ENCODE data around the gene BANP. TPM values are rescaled to one million over a fixed set of nuclear protein-coding genes. Genes with fewer than 3 reads are reported as not detected.
"Not testable (repeated sequence)": the region's sequence is repeated elsewhere in the genome, so short reads cannot be mapped to it uniquely, and the experiment has no call there.

Gene BANP
- total RNA-seq, 2 experiments from 2014 or later: 25.6 to 27.0 TPM

DNA sequence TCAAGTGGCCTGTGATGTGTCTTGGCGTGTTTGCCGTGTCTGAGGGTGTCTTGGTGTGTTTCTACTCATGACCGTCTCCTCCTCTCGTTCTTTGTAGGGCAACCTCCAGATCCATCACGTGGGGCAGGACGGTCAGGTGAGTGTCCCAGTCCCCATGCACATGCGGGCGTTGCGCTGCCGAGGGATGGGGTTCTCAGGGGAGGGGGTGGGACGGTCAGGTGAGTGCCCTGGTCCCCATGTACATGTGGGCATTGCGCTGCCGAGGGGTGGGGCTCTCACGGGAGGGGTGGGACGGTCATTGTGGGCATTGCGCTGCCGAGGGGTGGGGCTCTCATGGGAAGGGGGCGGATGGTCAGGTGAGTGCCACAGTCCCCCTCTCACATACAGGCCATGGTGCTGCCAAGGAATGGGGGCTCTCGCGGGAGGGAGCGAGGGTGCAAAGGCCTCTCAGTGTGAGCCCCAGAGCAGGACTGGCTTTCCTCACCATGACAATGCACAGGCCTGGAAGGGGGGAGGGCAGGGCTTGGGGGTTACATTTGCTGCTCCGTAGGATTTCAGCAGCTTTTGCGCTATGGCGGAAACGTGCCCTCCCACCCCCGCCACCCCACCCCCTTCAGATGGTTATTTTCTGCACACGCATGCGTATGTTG lies 86.8 kb downstream of the BANP start:
- not testable (repeated sequence) for H3K27ac Mint-ChIP-seq, H3K27me3 Mint-ChIP-seq, H3K4me1 Mint-ChIP-seq, DNase-seq, H3K9me3 Mint-ChIP-seq, H3K4me3 Mint-ChIP-seq, H3K36me3 Mint-ChIP-seq

- not testable (repeated sequence) for H3K9me3 Mint-ChIP-seq, H3K27ac Mint-ChIP-seq, H3K27me3 Mint-ChIP-seq, H3K36me3 Mint-ChIP-seq, H3K4me3 Mint-ChIP-seq, H3K4me1 Mint-ChIP-seq, DNase-seq
These were observed 87.3 kb downstream of the BANP start for GRCh38 chr16:88038526-88038908.

DNA sequence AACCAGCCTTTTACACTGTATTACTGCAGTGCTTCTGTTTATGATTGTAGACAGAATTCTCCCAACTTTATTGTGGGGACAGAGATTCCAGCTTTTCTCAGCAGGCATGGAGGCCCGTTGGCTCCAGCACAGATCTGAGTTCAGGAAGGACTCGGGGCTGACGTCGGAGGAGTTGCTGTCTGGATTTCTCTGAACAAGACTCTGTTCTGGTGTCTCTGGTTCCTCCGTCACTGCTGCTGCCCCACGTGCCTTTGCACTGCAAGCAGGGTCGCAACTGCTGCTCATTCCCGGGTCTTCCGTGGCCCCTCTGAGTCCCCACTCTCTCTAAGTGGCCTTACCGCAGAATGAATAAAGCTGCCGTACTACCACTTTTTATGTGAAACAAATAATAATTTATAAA lies 88.4 kb downstream of the BANP start:
- Mint-ChIP-seq H3K36me3 (peaks cover 2% of the 10 kb centered on the region), H3K27ac (no peak overlapping the region), H3K4me1 (no peaks in the 10 kb centered on the region), H3K27me3 (no peaks in the 10 kb centered on the region), H3K4me3 (no peak overlapping the region), H3K9me3 (no peaks in the 10 kb centered on the region)
- no peak for DNase-seq

- H3K27me3 Mint-ChIP-seq, H3K9me3 Mint-ChIP-seq, H3K4me1 Mint-ChIP-seq, DNase-seq, H3K36me3 Mint-ChIP-seq, H3K4me3 Mint-ChIP-seq, H3K27ac Mint-ChIP-seq: not testable (repeated sequence)
These were observed 89.1 kb downstream of the BANP start for GRCh38 chr16:88040196-88040876.

DNA sequence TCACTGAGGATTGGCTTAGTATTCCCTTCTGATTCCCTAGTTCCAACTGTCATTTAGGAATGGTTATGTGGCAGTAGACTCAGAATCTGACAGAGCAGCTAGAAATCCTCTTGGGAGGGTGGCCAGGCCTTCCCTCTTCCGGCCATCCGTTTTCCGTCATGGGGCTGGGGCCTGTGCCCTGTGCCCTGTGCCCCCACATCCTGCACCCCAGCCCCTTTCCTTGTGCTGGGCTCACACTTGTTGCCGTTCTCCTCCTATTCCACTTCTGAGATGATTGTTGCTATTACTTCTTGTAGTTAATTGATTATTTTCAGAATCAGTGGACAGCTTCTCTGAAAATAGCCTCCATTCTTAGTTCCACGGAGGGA lies 89.6 kb downstream of the BANP start:
- DNase-seq, H3K27ac Mint-ChIP-seq, H3K27me3 Mint-ChIP-seq, H3K4me3 Mint-ChIP-seq, H3K36me3 Mint-ChIP-seq, H3K9me3 Mint-ChIP-seq, H3K4me1 Mint-ChIP-seq: not testable (repeated sequence)

DNA sequence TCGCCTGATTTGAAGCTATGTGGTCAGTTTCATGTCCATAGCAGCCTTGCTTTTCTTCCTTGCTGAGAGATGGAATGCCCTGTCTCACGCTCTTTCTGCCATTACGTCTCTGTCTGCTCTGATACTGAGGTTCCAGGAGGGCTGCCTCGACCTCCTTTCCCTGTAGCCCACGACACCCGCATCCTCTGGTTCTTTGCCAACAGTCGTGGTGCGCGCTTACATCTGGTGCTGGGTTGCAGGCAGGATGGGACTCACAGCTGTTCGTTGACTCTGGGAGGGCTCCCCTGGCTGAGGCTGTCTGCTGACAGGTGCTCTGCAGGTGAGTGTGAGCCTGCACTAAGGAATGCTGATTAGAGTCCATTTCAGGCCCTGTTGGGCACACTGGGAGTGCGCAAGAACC lies 90.3 kb downstream of the BANP start:
- not testable (repeated sequence) for H3K27me3 Mint-ChIP-seq, H3K4me1 Mint-ChIP-seq, H3K9me3 Mint-ChIP-seq, H3K4me3 Mint-ChIP-seq, H3K36me3 Mint-ChIP-seq, DNase-seq, H3K27ac Mint-ChIP-seq

GRCh38 chr16:88041986-88042562 lies 90.8 kb downstream of the BANP start:
- H3K36me3 Mint-ChIP-seq, H3K27ac Mint-ChIP-seq, DNase-seq, H3K27me3 Mint-ChIP-seq, H3K4me1 Mint-ChIP-seq, H3K4me3 Mint-ChIP-seq, H3K9me3 Mint-ChIP-seq: not testable (repeated sequence)

DNA sequence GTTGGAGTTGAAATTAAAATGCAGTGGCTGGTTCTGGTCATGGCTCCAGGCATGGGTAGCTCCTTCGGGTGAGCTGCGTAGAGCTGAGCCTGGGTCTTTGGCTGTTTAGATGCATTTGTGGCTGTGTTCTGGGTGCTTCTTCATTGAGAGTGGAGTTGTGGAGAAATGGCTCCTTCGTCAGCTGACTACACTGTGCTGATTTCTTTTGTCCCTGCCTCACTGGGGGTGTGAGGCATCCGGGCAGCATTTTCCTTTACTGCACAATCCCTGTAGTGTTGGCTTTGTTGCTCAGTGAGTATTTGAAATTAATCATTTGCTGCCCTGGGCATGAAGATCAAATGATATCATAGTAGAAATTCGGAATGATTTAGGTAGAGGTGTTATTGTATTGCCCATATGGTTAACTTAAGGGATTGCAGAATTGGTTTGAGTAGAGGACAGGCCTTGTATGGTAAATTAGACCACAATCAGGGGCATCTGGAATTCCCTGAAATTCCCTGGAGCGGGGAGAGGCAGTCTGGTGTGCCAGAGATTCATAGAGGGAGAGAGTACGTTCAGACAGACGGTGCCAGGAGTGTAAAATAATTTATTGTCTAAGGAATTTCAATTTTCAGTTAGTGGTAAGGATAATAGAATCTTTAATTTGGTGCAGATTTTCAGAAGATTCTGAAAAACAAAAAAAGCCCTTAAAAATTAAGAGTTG lies 92.1 kb downstream of the BANP start:
- not testable (repeated sequence) for H3K36me3 Mint-ChIP-seq, H3K27ac Mint-ChIP-seq, H3K9me3 Mint-ChIP-seq, H3K27me3 Mint-ChIP-seq, DNase-seq, H3K4me3 Mint-ChIP-seq, H3K4me1 Mint-ChIP-seq

GRCh38 chr16:88044121-88044581 lies 92.9 kb downstream of the BANP start:
- not testable (repeated sequence) for H3K4me3 Mint-ChIP-seq, H3K27me3 Mint-ChIP-seq, DNase-seq, H3K4me1 Mint-ChIP-seq, H3K9me3 Mint-ChIP-seq, H3K27ac Mint-ChIP-seq
- H3K36me3 Mint-ChIP-seq: peaks cover 12% of the 10 kb centered on the region

- H3K9me3 Mint-ChIP-seq, DNase-seq, H3K27ac Mint-ChIP-seq, H3K4me1 Mint-ChIP-seq, H3K4me3 Mint-ChIP-seq, H3K27me3 Mint-ChIP-seq: not testable (repeated sequence)
- peaks cover 18% of the 10 kb centered on the region for H3K36me3 Mint-ChIP-seq
These were observed 94.1 kb downstream of the BANP start for GRCh38 chr16:88045361-88045760.

GRCh38 chr16:88045820-88046303 lies 94.6 kb downstream of the BANP start:
- H3K27ac Mint-ChIP-seq: peak overlapping the region; percentile 54
- peak; percentile 10 for DNase-seq
- H3K27me3 Mint-ChIP-seq: no peaks in the 10 kb centered on the region
- H3K4me1 Mint-ChIP-seq: no peaks in the 10 kb centered on the region
- H3K9me3 Mint-ChIP-seq: no peaks in the 10 kb centered on the region
- H3K4me3 Mint-ChIP-seq: no peak overlapping the region
- peaks cover 18% of the 10 kb centered on the region for H3K36me3 Mint-ChIP-seq

- H3K27me3 Mint-ChIP-seq: no peaks in the 10 kb centered on the region
- H3K9me3 Mint-ChIP-seq: no peaks in the 10 kb centered on the region
- H3K36me3 Mint-ChIP-seq: peaks cover 18% of the 10 kb centered on the region
- H3K27ac Mint-ChIP-seq: no peak overlapping the region
- H3K4me1 Mint-ChIP-seq: no peaks in the 10 kb centered on the region
- DNase-seq: no peak
- no peak overlapping the region for H3K4me3 Mint-ChIP-seq
These were observed 96.2 kb downstream of the BANP start for GRCh38 chr16:88047462-88047861.

DNA sequence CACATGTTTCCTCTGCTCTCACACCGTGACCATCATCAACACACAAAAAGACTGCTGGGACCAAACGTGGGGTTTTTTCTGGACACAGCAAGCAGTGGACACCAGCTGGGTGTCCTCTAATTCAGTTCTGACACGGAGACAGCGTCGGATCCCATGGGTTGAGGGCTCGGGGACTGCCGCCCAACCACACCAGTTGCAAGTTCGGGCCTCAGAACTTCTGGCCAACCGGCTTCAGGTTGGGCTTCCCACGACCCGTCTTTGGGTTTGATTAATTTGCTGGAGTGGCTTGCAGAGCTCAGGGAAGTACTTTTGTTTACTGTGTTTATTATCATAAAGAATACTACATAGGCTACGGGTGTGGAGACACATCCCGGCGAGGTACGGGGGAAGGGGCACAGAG lies 97.8 kb downstream of the BANP start:
- no peaks in the 10 kb centered on the region for H3K4me1 Mint-ChIP-seq
- H3K4me3 Mint-ChIP-seq: no peak overlapping the region
- no peak overlapping the region for H3K27ac Mint-ChIP-seq
- no peak for DNase-seq
- H3K9me3 Mint-ChIP-seq: no peaks in the 10 kb centered on the region
- no peaks in the 10 kb centered on the region for H3K27me3 Mint-ChIP-seq
- peaks cover 18% of the 10 kb centered on the region for H3K36me3 Mint-ChIP-seq

DNA sequence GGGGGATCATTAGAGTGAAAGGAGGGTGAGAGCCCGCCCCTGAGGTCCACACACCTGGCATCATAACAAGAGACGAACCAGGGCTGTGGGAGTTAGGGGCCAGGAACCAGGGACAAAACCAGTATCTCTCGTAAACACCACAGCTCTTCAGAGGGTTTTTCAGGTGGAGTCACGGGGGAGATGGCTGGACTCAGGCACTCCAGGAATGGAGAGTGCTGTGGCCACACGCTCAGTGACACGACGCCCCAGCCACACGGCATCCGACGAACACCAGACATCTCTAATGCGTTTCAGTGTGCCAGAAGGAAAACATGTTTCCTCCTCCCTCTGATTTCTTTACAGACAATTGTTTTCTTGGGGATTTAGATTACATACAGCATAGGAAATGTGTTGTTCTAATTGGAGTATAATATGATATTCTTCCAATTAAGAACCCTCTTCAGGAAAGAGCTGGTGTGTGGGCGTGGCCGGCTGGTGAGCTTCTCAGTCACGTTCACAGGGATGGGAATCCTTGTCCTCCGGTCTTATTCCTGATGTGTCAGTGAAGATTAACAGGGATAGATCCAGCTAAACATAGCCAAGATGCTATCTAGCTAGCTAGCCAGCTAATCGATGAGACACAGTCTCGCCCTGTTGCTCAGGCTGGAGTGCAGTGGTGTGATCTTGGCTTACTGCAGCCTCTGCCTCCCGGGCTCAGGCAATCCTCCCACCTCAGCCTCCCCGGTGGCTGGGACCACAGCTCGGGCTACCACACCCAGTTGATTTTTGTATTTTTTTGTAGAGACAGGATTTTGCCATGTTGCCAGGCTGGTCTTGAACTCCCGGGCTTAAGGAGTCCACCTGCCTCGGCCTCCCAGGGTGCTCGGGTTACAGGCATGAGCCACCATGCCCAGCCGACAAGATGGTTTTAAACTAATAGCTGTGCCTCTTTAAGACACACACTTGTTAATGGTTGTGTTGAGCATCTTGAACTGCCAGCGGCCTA lies 98.6 kb downstream of the BANP start:
- no peaks in the 10 kb centered on the region for H3K27me3 Mint-ChIP-seq
- H3K4me3 Mint-ChIP-seq: no peak overlapping the region
- no peaks in the 10 kb centered on the region for H3K9me3 Mint-ChIP-seq
- DNase-seq: no peak
- no peak overlapping the region for H3K27ac Mint-ChIP-seq
- no peaks in the 10 kb centered on the region for H3K4me1 Mint-ChIP-seq
- H3K36me3 Mint-ChIP-seq: peaks cover 18% of the 10 kb centered on the region

All from activated naive CD8-positive, alpha-beta T cell treated with anti-CD3 and anti-CD28 coated beads for 36 hours (primary cell).